Trophoblast cell (in vitro differentiated cells and primary cell): ENCODE measurements around the gene ACKR3.

Experiments used
- DNase-seq, 2 donors: peaks; one replicate each; pipeline ENCODE4 v3.0.0-alpha.2; 2016
- H2AFZ ChIP-seq: 2 replicates; pipeline ENCODE4 v1.6.1; 2013; ENCODE audit warnings: low read length, moderate library complexity, mild to moderate bottlenecking; ENCODE audit not compliant: insufficient read depth, poor library complexity
- H2AK5ac ChIP-seq: 2 replicates; pipeline ENCODE4 v1.6.1; 2013; ENCODE audit warnings: mild to moderate bottlenecking, low read length
- H2BK120ac ChIP-seq: 2 replicates; pipeline ENCODE4 v1.6.1; 2013; ENCODE audit warnings: low read length, mild to moderate bottlenecking, moderate library complexity; ENCODE audit not compliant: insufficient read depth, poor library complexity
- H2BK12ac ChIP-seq: 2 replicates; pipeline ENCODE4 v1.6.1; 2013; ENCODE audit warnings: mild to moderate bottlenecking, low read length, moderate library complexity
- H2BK5ac ChIP-seq: 2 replicates; pipeline ENCODE4 v1.6.1; 2013; ENCODE audit warnings: low read length, low read depth, moderate library complexity, mild to moderate bottlenecking; ENCODE audit not compliant: poor library complexity
- H3K14ac ChIP-seq: 2 replicates; pipeline ENCODE4 v1.6.1; 2013; ENCODE audit warnings: mild to moderate bottlenecking, low read length
- H3K18ac ChIP-seq: 2 replicates; pipeline ENCODE4 v1.6.1; 2013; ENCODE audit warnings: mild to moderate bottlenecking, low read length
- H3K23ac ChIP-seq: 2 replicates; pipeline ENCODE4 v1.6.1; 2013; ENCODE audit warnings: low read length
- H3K27ac ChIP-seq: 2 replicates; pipeline ENCODE4 v1.5.1; 2013; ENCODE audit warnings: low read depth, mild to moderate bottlenecking, inconsistent platforms, low read length, moderate library complexity
- H3K27me3 ChIP-seq: 2 replicates; pipeline ENCODE4 v1.6.1; 2013; ENCODE audit warnings: inconsistent platforms, mild to moderate bottlenecking, low read length, moderate library complexity; ENCODE audit not compliant: insufficient read depth
- H3K36me3 ChIP-seq, 2 experiments: 1 replicate in 1 of 2; 2 replicates in 1 of 2; pipeline ENCODE4 v1.6.1; 2013; ENCODE audit warnings: low read length in 2 of 2, mild to moderate bottlenecking in 2 of 2, moderate library complexity in 1 of 2; ENCODE audit not compliant: insufficient read depth in 2 of 2, control insufficient read depth in 1 of 2
- H3K4ac ChIP-seq: 2 replicates; pipeline ENCODE4 v1.6.1; 2013; ENCODE audit warnings: low read depth, mild to moderate bottlenecking, low read length, moderate library complexity
- H3K4me1 ChIP-seq, 2 experiments: 1 replicate in 1 of 2; 2 replicates in 1 of 2; pipeline ENCODE4 v1.6.1; 2013; ENCODE audit warnings: low read length in 2 of 2, mild to moderate bottlenecking in 2 of 2, moderate library complexity in 1 of 2; ENCODE audit not compliant: insufficient read depth in 2 of 2, control insufficient read depth in 1 of 2
- H3K4me2 ChIP-seq: 2 replicates; pipeline ENCODE4 v1.6.1; 2013; ENCODE audit warnings: inconsistent platforms, mild to moderate bottlenecking, low read length, moderate library complexity
- H3K4me3 ChIP-seq: 2 replicates; pipeline ENCODE4 v1.5.1; 2013; ENCODE audit warnings: mild to moderate bottlenecking, low read depth, low read length, inconsistent platforms
- H3K79me1 ChIP-seq: one replicate; pipeline ENCODE4 v1.6.1; 2013; ENCODE audit warnings: low read length
- H3K79me2 ChIP-seq: 2 replicates; pipeline ENCODE4 v1.6.1; 2013; ENCODE audit warnings: low read length, mild to moderate bottlenecking; ENCODE audit not compliant: control insufficient read depth, insufficient read depth, poor library complexity
- H3K9ac ChIP-seq: 2 replicates; pipeline ENCODE4 v1.6.1; 2013; ENCODE audit warnings: mild to moderate bottlenecking, low read length
- H3K9me3 ChIP-seq: 2 replicates; pipeline ENCODE4 v1.6.1; 2013; ENCODE audit warnings: low read depth, mild to moderate bottlenecking, control low read depth, inconsistent platforms, low read length; ENCODE audit not compliant: insufficient read depth
- H4K12ac ChIP-seq: 2 replicates; pipeline ENCODE4 v1.6.1; 2013; ENCODE audit warnings: low read depth, mild to moderate bottlenecking, low read length, moderate library complexity
- H4K8ac ChIP-seq: 2 replicates; pipeline ENCODE4 v1.6.1; 2013; ENCODE audit warnings: low read depth, mild to moderate bottlenecking, low read length, moderate library complexity
- H4K91ac ChIP-seq: one replicate; pipeline ENCODE4 v1.6.1; 2013; ENCODE audit warnings: low read depth, mild to moderate bottlenecking, low read length, moderate library complexity
- WGBS: extraction: QIAGEN DNeasy Blood & Tissue Kit; methylation state at CpG from one replicate; pipeline ENCODE4 v1.1.7; 2013; ENCODE audit warnings: missing lambda C conversion rate; ENCODE audit not compliant: insufficient read length, insufficient coverage; ENCODE audit errors: extremely low coverage; 5-methylcytosine and 5-hydroxymethylcytosine counted together

Gene ACKR3

GRCh38 chr2:236587861-236588815 lies 18.5 kb downstream of the ACKR3 start:
- Histone ChIP-seq H3K4me1 (peaks cover 15 to 19% of the 10 kb centered on the region in 2 experiments), H3K79me1 (peaks cover 22% of the 10 kb centered on the region), H2BK5ac (no peak overlapping the region), H4K91ac (no peak overlapping the region), H3K36me3 (no peaks in the 10 kb centered on the region), H3K27me3 (no peaks in the 10 kb centered on the region), H3K9ac (no peak overlapping the region), H3K9me3 (peaks cover 2% of the 10 kb centered on the region), H3K4ac (no peak overlapping the region), H3K23ac (no peak overlapping the region), H3K79me2 (peaks cover 3% of the 10 kb centered on the region), H2AK5ac (no peak overlapping the region), H3K4me2 (no peak overlapping the region), H2BK120ac (no peak overlapping the region), H3K14ac (no peak overlapping the region), H4K12ac (no peak overlapping the region), H3K4me3 (no peak overlapping the region), H3K18ac (no peak overlapping the region), H3K27ac (no peak overlapping the region), H2BK12ac (no peak overlapping the region), H4K8ac (no peak overlapping the region), H2AFZ (no peak overlapping the region)
- DNase-seq = no peak
- no CpG with 5 or more reads among the region's 32 CpGs for WGBS

- peaks cover 9 to 11% of the 10 kb centered on the region in 2 experiments for H3K4me1 ChIP-seq
- H3K14ac ChIP-seq = no peak overlapping the region
- no peaks in the 10 kb centered on the region for H3K36me3 ChIP-seq
- H2AK5ac ChIP-seq = no peak overlapping the region
- no peak overlapping the region for H3K18ac ChIP-seq
- no peak overlapping the region for H4K91ac ChIP-seq
- no peak overlapping the region for H3K4ac ChIP-seq
- H2AFZ ChIP-seq = no peak overlapping the region
- H3K9me3 ChIP-seq = peaks cover 6% of the 10 kb centered on the region
- H3K79me1 ChIP-seq = peaks cover 15% of the 10 kb centered on the region
- no peak overlapping the region for H3K4me2 ChIP-seq
- no peak for DNase-seq
- no peak overlapping the region for H4K12ac ChIP-seq
- H2BK5ac ChIP-seq = no peak overlapping the region
- H3K79me2 ChIP-seq = peaks cover 3% of the 10 kb centered on the region
- no peaks in the 10 kb centered on the region for H3K27me3 ChIP-seq
- H3K4me3 ChIP-seq = no peak overlapping the region
- no peak overlapping the region for H3K23ac ChIP-seq
- H3K9ac ChIP-seq = no peak overlapping the region
- no CpG with 5 or more reads among the region's 15 CpGs for WGBS
- H2BK12ac ChIP-seq = peak overlapping the region; percentile 13
- H4K8ac ChIP-seq = no peak overlapping the region
- H3K27ac ChIP-seq = no peak overlapping the region
- H2BK120ac ChIP-seq = no peak overlapping the region
Observed at GRCh38 chr2:236588932-236589592, 19.4 kb downstream of the ACKR3 start.

GRCh38 chr2:236590846-236591245 lies 21.2 kb downstream of the ACKR3 start:
- Histone ChIP-seq H2BK12ac (no peak overlapping the region), H2BK5ac (no peak overlapping the region), H3K27ac (no peak overlapping the region), H3K4me2 (no peak overlapping the region), H3K9me3 (peaks cover 9% of the 10 kb centered on the region), H3K79me1 (peaks cover 3% of the 10 kb centered on the region), H4K8ac (no peak overlapping the region), H3K36me3 (no peaks in the 10 kb centered on the region), H2AFZ (no peak overlapping the region), H3K23ac (no peak overlapping the region), H3K27me3 (no peaks in the 10 kb centered on the region), H3K4me3 (no peak overlapping the region), H3K14ac (no peak overlapping the region), H3K9ac (no peak overlapping the region), H3K79me2 (no peaks in the 10 kb centered on the region), H2AK5ac (peak overlapping the region; percentile 16), H3K4ac (no peak overlapping the region), H2BK120ac (no peak overlapping the region), H3K4me1 (no peaks in the 10 kb centered on the region), H3K18ac (peak overlapping the region; percentile 15), H4K12ac (no peak overlapping the region), H4K91ac (no peak overlapping the region)
- DNase-seq = no peak
- no CpG with 5 or more reads among the region's 8 CpGs for WGBS

GRCh38 chr2:236592821-236593220 lies 23.2 kb downstream of the ACKR3 start:
- no CpG with 5 or more reads among the region's 14 CpGs for WGBS

More at GRCh38 chr2:236592821-236593220, 23.2 kb downstream of the ACKR3 start:
- Histone ChIP-seq H2BK5ac (no peak overlapping the region), H4K91ac (no peak overlapping the region), H3K79me1 (peaks cover 3% of the 10 kb centered on the region), H3K27ac (no peak overlapping the region), H3K4me1 (peaks cover 0 to 4% of the 10 kb centered on the region in 2 experiments), H4K8ac (no peak overlapping the region), H3K4me2 (no peak overlapping the region), H3K9ac (no peak overlapping the region), H3K14ac (peak overlapping the region; percentile 15), H3K4ac (no peak overlapping the region), H3K36me3 (no peaks in the 10 kb centered on the region), H2AK5ac (no peak overlapping the region), H3K23ac (no peak overlapping the region), H2BK120ac (no peak overlapping the region), H3K18ac (no peak overlapping the region), H3K4me3 (no peak overlapping the region), H3K79me2 (no peaks in the 10 kb centered on the region), H4K12ac (no peak overlapping the region), H3K27me3 (no peaks in the 10 kb centered on the region), H3K9me3 (peaks cover 9% of the 10 kb centered on the region), H2AFZ (no peak overlapping the region), H2BK12ac (no peak overlapping the region)
- no peak for DNase-seq
